Caco-2 (cell line): ENCODE measurements around the gene TSACC. TPM values are rescaled to one million over a fixed set of nuclear protein-coding genes. Genes with fewer than 3 reads are reported as not detected.
A peak's percentile ranks its signal among the peaks of the same experiment; 100 is the strongest.

ENCODE experiments used
- BruUV-seq: library from RNA; stranded (reverse); fragments of 400-500 nt; replicated peaks from 2 replicates; lab custom pipeline; 2021; lab: Mats Ljungman, UMichigan
- CTCF ChIA-PET: fragments of 300-600 bp; sonication (Branson Sonifier 250); formaldehyde crosslinking; loops from one replicate; lab custom pipeline; 2022; ENCODE audit warnings: antibody characterized with exemption; lab: Charles Lee
- POLR2A ChIA-PET: fragments of 300-600 bp; sonication (Branson Sonifier 250); formaldehyde crosslinking; loops from one replicate; lab custom pipeline; 2022; ENCODE audit warnings: antibody characterized with exemption; lab: Charles Lee
- DNase-seq, 2 experiments: peaks; one replicate each; pipeline versions ENCODE4 v3.0.0 to v3.0.0-alpha.2; 2020 to 2022
- H3K27me3 ChIP-seq: replicated peaks from 2 replicates; pipeline ENCODE4 v1.6.0; 2011; ENCODE audit warnings: low read length; ENCODE audit not compliant: control insufficient read depth, insufficient read depth
- H3K36me3 ChIP-seq: 2 replicates; pipeline ENCODE4 v1.5.1; 2011; ENCODE audit warnings: low read length; ENCODE audit not compliant: control insufficient read depth, insufficient read depth
- H3K4me1 ChIP-seq: fragments of 250-450 bp; sonication (Bioruptor Pico); 2 replicates; pipeline ENCODE4 v1.5.1; 2020; ENCODE audit warnings: mild to moderate bottlenecking
- H3K4me3 ChIP-seq: 2 replicates; pipeline ENCODE4 v1.5.1; 2011; ENCODE audit warnings: low read depth, mild to moderate bottlenecking, control low read depth, low read length
- H3K9me3 ChIP-seq: fragments of 250-450 bp; sonication (Bioruptor Pico); 2 replicates; pipeline ENCODE4 v1.5.1; 2020; ENCODE audit warnings: mild to moderate bottlenecking, moderate library complexity
- H3K27ac Mint-ChIP-seq: one replicate; pipeline ENCODE4 v1.8.0; 2022; ENCODE audit warnings: mixed read lengths; ENCODE audit not compliant: unreplicated experiment
- H3K27me3 Mint-ChIP-seq: one replicate; pipeline ENCODE4 v1.8.0; 2022; ENCODE audit warnings: mixed read lengths; ENCODE audit not compliant: insufficient read depth, unreplicated experiment
- H3K36me3 Mint-ChIP-seq: one replicate; pipeline ENCODE4 v1.8.0; 2022; ENCODE audit warnings: mild to moderate bottlenecking, mixed read lengths; ENCODE audit not compliant: insufficient read depth, unreplicated experiment
- H3K4me1 Mint-ChIP-seq: one replicate; pipeline ENCODE4 v1.8.0; 2022; ENCODE audit warnings: low read depth, mixed read lengths; ENCODE audit not compliant: unreplicated experiment
- H3K4me3 Mint-ChIP-seq: one replicate; pipeline ENCODE4 v1.8.0; 2022; ENCODE audit warnings: mild to moderate bottlenecking, moderate library complexity, mixed read lengths; ENCODE audit not compliant: unreplicated experiment
- H3K9me3 Mint-ChIP-seq: one replicate; pipeline ENCODE4 v1.8.0; 2022; ENCODE audit warnings: mixed read lengths; ENCODE audit not compliant: unreplicated experiment
- intact Hi-C: fragments of 100-400 bp; cut with micrococcal nuclease; formaldehyde crosslinking; loops from one replicate; pipeline ENCODE4 v1.10.0; 2022; ENCODE audit not compliant: unreplicated experiment
- total RNA-seq: library from RNA; stranded (reverse); gene quantifications from 2 replicates; pipeline ENCODE4 v1.2.3, GENCODE V29; 2022
- TF ChIP-seq, protein P1 (sequence below), 2 experiments: fragments of 200-600 bp in 1 of 2; IDR thresholded peaks; 1 replicate in 1 of 2; 2 replicates in 1 of 2; pipeline versions ENCODE4 v1.5.1 to v1.8.0; 2011 to 2022; ENCODE audit warnings: antibody characterized with exemption in 1 of 2, control low read depth in 1 of 2, inconsistent platforms in 1 of 2, low read depth in 1 of 2, low read length in 1 of 2, mild to moderate bottlenecking in 1 of 2, moderate library complexity in 1 of 2; ENCODE audit not compliant: insufficient read depth in 1 of 2, severe bottlenecking in 1 of 2, unreplicated experiment in 1 of 2

Gene TSACC
- total RNA-seq, 1 experiment from 2014 or later, result 3.9 TPM

DNA sequence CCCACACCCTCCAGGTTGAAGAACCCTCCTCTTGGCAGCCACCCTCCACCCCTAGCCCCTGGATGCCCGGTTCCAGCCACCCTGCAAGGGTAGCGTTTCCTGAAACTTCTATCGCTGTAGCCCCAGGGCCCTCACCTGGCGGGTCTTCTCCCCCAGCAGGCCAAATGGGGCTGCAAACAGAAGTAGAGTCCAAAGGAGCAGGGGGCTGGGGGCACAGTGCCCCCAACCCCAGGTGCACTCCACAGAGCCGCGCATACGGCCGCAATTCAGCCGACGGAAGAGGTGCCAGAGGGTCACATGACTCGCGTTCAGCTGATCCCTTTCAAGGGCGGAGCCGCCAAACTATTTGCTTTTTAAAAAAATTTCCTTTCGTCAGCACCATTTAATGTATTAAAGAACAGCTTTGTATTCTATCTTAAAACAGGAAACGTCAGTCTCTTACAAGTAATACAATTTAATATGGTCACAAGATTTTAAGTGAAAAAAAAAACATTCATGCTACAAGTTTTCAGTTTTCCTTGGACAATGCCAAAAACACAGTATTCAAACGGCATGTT is 42.9 kb upstream of the TSACC start, which contains the start of gene GLMP:
TSS of gene GLMP (minus strand) at position 289 of the 557 bp plus-strand sequence. CDS start at position 255, 34 bp downstream.
- no peaks in the 10 kb centered on the region for H3K27me3 ChIP-seq
- H3K9me3 ChIP-seq, result no peaks in the 10 kb centered on the region
- Mint-ChIP-seq H3K27me3 (no peaks in the 10 kb centered on the region), H3K36me3 (peaks cover 27% of the 10 kb centered on the region), H3K4me1 (peaks cover 20% of the 10 kb centered on the region), H3K27ac (peak within 1 kb of the TSS; percentile 87), H3K9me3 (no peaks in the 10 kb centered on the region), H3K4me3 (peak within 1 kb of the TSS; percentile 83)
- peak within 1 kb of the TSS; percentile 40 for H3K4me3 ChIP-seq
- no peaks in the 10 kb centered on the region for H3K36me3 ChIP-seq
- TF ChIP-seq, protein P1, sequence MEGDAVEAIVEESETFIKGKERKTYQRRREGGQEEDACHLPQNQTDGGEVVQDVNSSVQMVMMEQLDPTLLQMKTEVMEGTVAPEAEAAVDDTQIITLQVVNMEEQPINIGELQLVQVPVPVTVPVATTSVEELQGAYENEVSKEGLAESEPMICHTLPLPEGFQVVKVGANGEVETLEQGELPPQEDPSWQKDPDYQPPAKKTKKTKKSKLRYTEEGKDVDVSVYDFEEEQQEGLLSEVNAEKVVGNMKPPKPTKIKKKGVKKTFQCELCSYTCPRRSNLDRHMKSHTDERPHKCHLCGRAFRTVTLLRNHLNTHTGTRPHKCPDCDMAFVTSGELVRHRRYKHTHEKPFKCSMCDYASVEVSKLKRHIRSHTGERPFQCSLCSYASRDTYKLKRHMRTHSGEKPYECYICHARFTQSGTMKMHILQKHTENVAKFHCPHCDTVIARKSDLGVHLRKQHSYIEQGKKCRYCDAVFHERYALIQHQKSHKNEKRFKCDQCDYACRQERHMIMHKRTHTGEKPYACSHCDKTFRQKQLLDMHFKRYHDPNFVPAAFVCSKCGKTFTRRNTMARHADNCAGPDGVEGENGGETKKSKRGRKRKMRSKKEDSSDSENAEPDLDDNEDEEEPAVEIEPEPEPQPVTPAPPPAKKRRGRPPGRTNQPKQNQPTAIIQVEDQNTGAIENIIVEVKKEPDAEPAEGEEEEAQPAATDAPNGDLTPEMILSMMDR (IDR thresholded peaks at IDR 0.05; ENCODE audit: insufficient read depth in 1 of 2, low read depth in 1 of 2, low read length in 1 of 2, severe bottlenecking in 1 of 2, unreplicated experiment in 1 of 2), result no peak
- peaks cover 20% of the 10 kb centered on the region for H3K4me1 ChIP-seq
- ChIA-PET CTCF (no interaction called here), POLR2A (interaction anchor here (0.9 to 1.1 kb wide), 2 partner anchors 11 to 13 kb away, joined by 5 to 7 read pairs; partner anchors contain the start of genes SMG5 and TMEM79)
- intact Hi-C loops, result no loop called here
- BruUV-seq, result no TSS peak
- DNase-seq, result peak in 1 of 2 experiments; percentile 58

DNA sequence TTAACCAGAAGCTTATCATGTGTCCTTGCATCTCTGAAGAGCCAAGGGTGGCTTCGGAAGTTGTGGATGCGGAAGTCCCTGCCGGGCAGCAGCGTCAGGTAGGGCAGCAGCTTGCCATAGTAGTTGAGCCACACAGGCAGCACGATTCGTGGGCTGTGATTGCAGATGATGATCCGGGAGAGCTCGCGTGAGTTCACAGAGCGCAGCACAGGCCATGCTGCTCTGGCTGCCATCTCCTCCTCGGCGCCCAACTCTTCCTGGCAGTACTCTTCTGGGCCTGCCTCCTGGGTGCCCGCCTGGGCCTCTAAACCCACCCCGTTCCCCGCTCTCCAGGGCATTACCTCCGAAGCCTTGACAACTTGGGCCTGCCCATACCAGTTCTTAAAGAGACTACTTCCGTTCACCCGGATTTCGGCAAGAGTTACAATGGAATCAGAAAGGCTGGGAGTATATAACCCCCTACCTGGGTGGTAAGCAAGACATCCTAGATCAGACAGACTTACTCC is 39.4 kb upstream of the TSACC start, which contains the start of gene VHLL:
TSS of gene VHLL (minus strand) at position 456 of the 506 bp plus-strand sequence. CDS start at position 338, 118 bp downstream.
- Mint-ChIP-seq H3K4me3 (no peak within 1 kb of the TSS), H3K27me3 (no peaks in the 10 kb centered on the region), H3K4me1 (peaks cover 13% of the 10 kb centered on the region), H3K27ac (no peak within 1 kb of the TSS), H3K9me3 (no peaks in the 10 kb centered on the region), H3K36me3 (peaks cover 24% of the 10 kb centered on the region)
- Histone ChIP-seq H3K4me3 (no peak within 1 kb of the TSS), H3K27me3 (no peaks in the 10 kb centered on the region), H3K4me1 (peaks cover 5% of the 10 kb centered on the region), H3K36me3 (no peaks in the 10 kb centered on the region), H3K9me3 (no peaks in the 10 kb centered on the region)
- POLR2A ChIA-PET, result interaction anchor here (0.7 kb wide), 1 partner anchor 14 kb away, joined by 4 read pairs; no protein-coding TSS in a partner anchor
- intact Hi-C loops, result no loop called here
- CTCF ChIA-PET, result no interaction called here
- no peak for DNase-seq
- no TSS peak for BruUV-seq
- TF ChIP-seq, protein P1 (IDR thresholded peaks at IDR 0.05; ENCODE audit: insufficient read depth in 1 of 2, low read depth in 1 of 2, low read length in 1 of 2, severe bottlenecking in 1 of 2, unreplicated experiment in 1 of 2), result no peak

DNA sequence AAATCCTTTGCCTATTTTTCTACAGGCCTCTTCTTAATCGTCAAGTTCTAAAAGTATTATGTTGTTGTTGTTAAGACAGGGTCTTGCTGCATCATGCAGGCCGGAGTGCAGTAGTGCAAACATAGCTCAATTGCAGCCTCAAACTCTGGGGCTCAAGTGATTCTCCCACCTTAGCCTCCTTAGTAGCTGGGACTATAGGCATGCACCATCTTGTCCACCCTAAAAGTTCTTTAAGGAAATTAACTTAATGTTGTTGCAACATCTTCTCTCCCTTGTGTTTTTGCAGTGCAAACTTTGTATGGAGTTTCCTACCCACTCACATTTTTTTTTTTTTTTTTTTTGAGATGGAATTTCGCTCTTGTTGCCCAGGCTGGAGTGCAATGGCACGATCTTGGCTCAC is 35.1 kb upstream of the TSACC start:
- Mint-ChIP-seq H3K4me1 (peaks cover 6% of the 10 kb centered on the region), H3K4me3 (no peak overlapping the region), H3K27ac (no peak overlapping the region), H3K27me3 (no peaks in the 10 kb centered on the region), H3K36me3 (peaks cover 53% of the 10 kb centered on the region), H3K9me3 (no peaks in the 10 kb centered on the region)
- Histone ChIP-seq H3K36me3 (peaks cover 1% of the 10 kb centered on the region; the same call in 1 of the 2 replicates), H3K9me3 (no peaks in the 10 kb centered on the region), H3K27me3 (no peaks in the 10 kb centered on the region), H3K4me3 (no peak overlapping the region), H3K4me1 (peaks cover 8% of the 10 kb centered on the region; the same call in 1 of the 2 replicates)
- intact Hi-C loops, result no loop called here
- no TSS peak for BruUV-seq
- ChIA-PET POLR2A (interaction anchor here (0.7 kb wide), 2 partner anchors 10 to 1030 kb away, joined by 4 read pairs; no protein-coding TSS in a partner anchor), CTCF (no interaction called here)
- DNase-seq, result no peak
- TF ChIP-seq, protein P1 (IDR thresholded peaks at IDR 0.05; ENCODE audit: insufficient read depth in 1 of 2, low read depth in 1 of 2, low read length in 1 of 2, severe bottlenecking in 1 of 2, unreplicated experiment in 1 of 2), result no peak
